ENCODE results near the gene AP3S1. TPM values are rescaled to one million over a fixed set of nuclear protein-coding genes. Genes with fewer than 3 reads are reported as not detected.

The AP3S1 gene
- total and polyA plus RNA-seq, 12 donors, result 30.3 to 63.0 (median 41.9) TPM

DNA sequence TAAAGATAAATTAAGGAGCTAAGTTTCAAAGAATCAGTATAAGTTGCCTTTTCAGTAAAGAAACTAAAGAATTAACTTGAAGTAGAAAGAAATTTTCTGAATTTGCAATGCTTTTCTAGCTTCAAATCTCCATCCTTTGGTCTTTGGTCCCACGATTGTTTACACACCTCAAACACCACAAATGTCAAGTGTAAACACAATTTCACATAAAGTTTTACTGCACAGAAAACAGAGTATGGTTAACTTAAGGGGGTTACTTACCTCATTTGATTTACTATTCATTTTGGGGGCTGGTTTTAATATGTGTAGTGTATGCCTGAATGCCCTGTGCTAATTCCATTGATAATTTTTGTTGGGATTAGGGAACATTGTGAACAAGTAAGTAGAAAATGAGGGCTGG, 29.4 kb upstream of the AP3S1 start:
- intact Hi-C loops (cut with DNase I), result no loop called here
- Histone ChIP-seq H3K27me3 (peaks cover 0 to 62% (median 41%) of the 10 kb centered on the region in 7 donors), H3K4me3 (no peak overlapping the region), H3K9me3 (no peaks in the 10 kb centered on the region), H3K27ac (no peak overlapping the region), H3K4me1 (peaks cover 0 to 18% (median 9%) of the 10 kb centered on the region in 9 donors), H3K36me3 (peaks cover 0 to 20% (median 0%) of the 10 kb centered on the region in 9 donors)
- DNase-seq (no peak), ATAC-seq (no peak)
- TF ChIP-seq, protein P1, sequence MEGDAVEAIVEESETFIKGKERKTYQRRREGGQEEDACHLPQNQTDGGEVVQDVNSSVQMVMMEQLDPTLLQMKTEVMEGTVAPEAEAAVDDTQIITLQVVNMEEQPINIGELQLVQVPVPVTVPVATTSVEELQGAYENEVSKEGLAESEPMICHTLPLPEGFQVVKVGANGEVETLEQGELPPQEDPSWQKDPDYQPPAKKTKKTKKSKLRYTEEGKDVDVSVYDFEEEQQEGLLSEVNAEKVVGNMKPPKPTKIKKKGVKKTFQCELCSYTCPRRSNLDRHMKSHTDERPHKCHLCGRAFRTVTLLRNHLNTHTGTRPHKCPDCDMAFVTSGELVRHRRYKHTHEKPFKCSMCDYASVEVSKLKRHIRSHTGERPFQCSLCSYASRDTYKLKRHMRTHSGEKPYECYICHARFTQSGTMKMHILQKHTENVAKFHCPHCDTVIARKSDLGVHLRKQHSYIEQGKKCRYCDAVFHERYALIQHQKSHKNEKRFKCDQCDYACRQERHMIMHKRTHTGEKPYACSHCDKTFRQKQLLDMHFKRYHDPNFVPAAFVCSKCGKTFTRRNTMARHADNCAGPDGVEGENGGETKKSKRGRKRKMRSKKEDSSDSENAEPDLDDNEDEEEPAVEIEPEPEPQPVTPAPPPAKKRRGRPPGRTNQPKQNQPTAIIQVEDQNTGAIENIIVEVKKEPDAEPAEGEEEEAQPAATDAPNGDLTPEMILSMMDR (IDR thresholded peaks at IDR 0.05), result no peak
- WGBS, 2 donors, result 90 to 97% methylated on average over 1 of the region's 1 CpG

DNA sequence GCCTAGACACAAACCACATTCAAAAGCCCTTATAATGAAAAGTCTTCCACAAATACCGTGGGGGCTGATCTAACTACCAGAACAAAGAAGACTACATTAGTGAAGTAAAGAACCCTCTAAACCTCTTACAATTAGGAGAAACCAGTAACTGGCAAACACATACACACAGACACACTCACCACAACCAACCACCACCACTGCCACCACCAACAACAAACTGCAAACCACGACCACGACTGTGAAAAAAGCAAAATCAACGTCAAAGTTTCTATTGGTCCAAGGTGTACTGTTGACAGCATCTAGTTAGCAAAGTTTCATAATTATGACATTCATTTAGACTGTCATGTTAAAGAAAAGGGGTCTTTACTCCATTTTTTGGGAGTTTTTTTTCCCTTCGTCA, 28.0 kb upstream of the AP3S1 start:
- TF ChIP-seq, protein P1 (IDR thresholded peaks at IDR 0.05), result no peak
- WGBS, 2 donors, result 80 to 92% methylated on average over 5 of the region's 5 CpGs
- H3K9me3 ChIP-seq, result no peaks in the 10 kb centered on the region

GRCh38 chr5:115815006-115815692, 26.6 kb upstream of the AP3S1 start:
- TF ChIP-seq, protein P1 (IDR thresholded peaks at IDR 0.05), result peak in 1 of 9 donors; percentile 10
- peaks cover 0 to 18% (median 9%) of the 10 kb centered on the region in 9 donors for H3K4me1 ChIP-seq
- peak overlapping the region; percentile 36 to 75 (median 60) for H3K4me3 ChIP-seq
- no peaks in the 10 kb centered on the region for H3K9me3 ChIP-seq
- H3K36me3 ChIP-seq, result peaks cover 0 to 5% (median 0%) of the 10 kb centered on the region in 9 donors
- DNase-seq, result no peak
- H3K27me3 ChIP-seq, result peaks cover 0 to 81% (median 41%) of the 10 kb centered on the region in 7 donors
- no peak overlapping the region for H3K27ac ChIP-seq
- intact Hi-C loops (cut with DNase I), result loop anchor here in 1 of 10 donors (2.0 kb wide), 1 partner anchor 14 kb away; no protein-coding TSS in a partner anchor
- WGBS, 2 donors, result 25 to 26% methylated on average over 21 of the region's 21 CpGs
- ATAC-seq, result no peak

More for the DNA sequence above, 28.0 kb upstream of the AP3S1 start:
- Histone ChIP-seq H3K4me1 (peaks cover 0 to 18% (median 9%) of the 10 kb centered on the region in 9 donors), H3K36me3 (peaks cover 0 to 19% (median 0%) of the 10 kb centered on the region in 9 donors), H3K27me3 (peaks cover 0 to 76% (median 41%) of the 10 kb centered on the region in 7 donors), H3K4me3 (peak overlapping the region in 4 of 10 donors; percentile 8 to 75 (median 68)), H3K27ac (no peak overlapping the region)
- intact Hi-C loops (cut with DNase I), result loop anchor here in 1 of 10 donors (2.0 kb wide), 1 partner anchor 13 kb away; no protein-coding TSS in a partner anchor
- ATAC-seq (no peak), DNase-seq (no peak)

DNA sequence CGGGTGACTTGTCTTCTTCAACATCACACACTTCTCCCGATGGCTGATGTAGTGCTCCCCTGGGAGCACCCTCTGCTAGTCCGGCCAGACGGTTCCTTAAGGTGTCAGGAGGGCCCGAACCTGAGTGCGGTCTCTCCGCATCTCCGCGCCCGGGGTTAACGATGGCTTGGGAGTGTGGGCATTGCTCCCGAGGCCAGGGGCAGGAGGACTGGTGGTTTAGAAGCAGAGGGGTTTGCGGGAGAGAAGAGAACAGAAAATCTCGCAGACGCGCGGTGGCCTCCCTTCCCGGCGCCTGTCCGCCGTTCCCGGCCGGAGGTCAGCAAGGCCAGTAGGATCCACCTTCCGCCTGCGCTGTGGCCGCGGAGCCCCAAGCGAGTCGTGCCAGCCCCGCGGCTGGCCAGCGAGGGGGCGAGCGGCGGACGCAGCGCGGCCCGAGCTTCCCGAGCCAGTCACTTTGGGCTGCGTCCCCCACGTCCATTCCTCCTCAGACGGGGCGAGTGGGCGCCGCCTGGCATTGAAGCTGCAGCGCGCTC, 26.0 kb upstream of the AP3S1 start:
- WGBS, 2 donors, result 1% methylated on average over 40 to 48 of the region's 48 CpGs
- Histone ChIP-seq H3K36me3 (no peaks in the 10 kb centered on the region), H3K27me3 (peaks cover 0 to 81% (median 41%) of the 10 kb centered on the region in 7 donors), H3K4me1 (peaks cover 0 to 18% (median 9%) of the 10 kb centered on the region in 9 donors), H3K27ac (peak overlapping the region in 7 of 10 donors; percentile 40 to 84 (median 81)), H3K9me3 (no peaks in the 10 kb centered on the region), H3K4me3 (peak overlapping the region; percentile 36 to 75 (median 60))
- intact Hi-C loops (cut with DNase I), result loop anchor here in 1 of 10 donors (2.0 kb wide), 1 partner anchor 15 kb away; no protein-coding TSS in a partner anchor
- TF ChIP-seq, protein P1 (IDR thresholded peaks at IDR 0.05), result no peak
- peak; percentile 21 to 51 (median 46) for ATAC-seq
- peak in 1 of 2 donors; percentile 17 for DNase-seq

Data from heart right ventricle (tissue), 16 donors.